Hepatocyte (in vitro differentiated cells): Measurements from ENCODE around the gene KRTAP4-4.

Source experiments
- EZH2 ChIP-seq: fragments of 200-600 bp; sonication (generic); IDR thresholded peaks from 2 replicates; pipeline ENCODE4 v1.6.1; 2016; ENCODE audit warnings: antibody characterized with exemption, mild to moderate bottlenecking, borderline replicate concordance
- EZH2phosphoT487 ChIP-seq: fragments of 200-600 bp; sonication (generic); IDR thresholded peaks from one replicate; pipeline ENCODE4 v1.6.1; 2018; ENCODE audit warnings: antibody characterized with exemption, mild to moderate bottlenecking, low read depth, moderate library complexity; ENCODE audit not compliant: unreplicated experiment, severe bottlenecking
- TF ChIP-seq, protein P1 (sequence below): fragments of 200-600 bp; sonication (generic); IDR thresholded peaks from 2 replicates; pipeline ENCODE4 v1.5.1; 2016; ENCODE audit warnings: antibody characterized with exemption, mild to moderate bottlenecking; ENCODE audit not compliant: poor library complexity

DNA sequence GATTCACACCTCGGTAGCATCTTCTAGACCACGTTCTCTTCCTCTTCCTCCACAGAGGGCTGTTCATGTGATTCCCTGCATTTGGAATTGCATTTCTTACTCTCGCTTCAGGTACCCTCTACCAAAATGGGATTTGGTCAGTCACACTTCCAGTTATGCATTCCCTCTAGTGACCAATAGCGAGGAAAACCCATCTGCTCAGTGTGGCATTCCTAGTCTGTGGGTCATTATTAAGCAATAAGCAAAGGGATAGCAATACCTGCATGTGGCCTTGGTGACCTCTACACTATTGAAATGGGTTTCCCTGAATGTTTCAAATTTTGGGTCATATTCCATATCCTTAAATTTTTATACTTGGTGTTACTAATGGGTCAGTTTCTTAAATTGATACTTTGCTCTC is 10.5 kb downstream of the KRTAP4-4 start:
- TF ChIP-seq EZH2phosphoT487 (no peak), EZH2 (no peak)
- TF ChIP-seq, protein P1, sequence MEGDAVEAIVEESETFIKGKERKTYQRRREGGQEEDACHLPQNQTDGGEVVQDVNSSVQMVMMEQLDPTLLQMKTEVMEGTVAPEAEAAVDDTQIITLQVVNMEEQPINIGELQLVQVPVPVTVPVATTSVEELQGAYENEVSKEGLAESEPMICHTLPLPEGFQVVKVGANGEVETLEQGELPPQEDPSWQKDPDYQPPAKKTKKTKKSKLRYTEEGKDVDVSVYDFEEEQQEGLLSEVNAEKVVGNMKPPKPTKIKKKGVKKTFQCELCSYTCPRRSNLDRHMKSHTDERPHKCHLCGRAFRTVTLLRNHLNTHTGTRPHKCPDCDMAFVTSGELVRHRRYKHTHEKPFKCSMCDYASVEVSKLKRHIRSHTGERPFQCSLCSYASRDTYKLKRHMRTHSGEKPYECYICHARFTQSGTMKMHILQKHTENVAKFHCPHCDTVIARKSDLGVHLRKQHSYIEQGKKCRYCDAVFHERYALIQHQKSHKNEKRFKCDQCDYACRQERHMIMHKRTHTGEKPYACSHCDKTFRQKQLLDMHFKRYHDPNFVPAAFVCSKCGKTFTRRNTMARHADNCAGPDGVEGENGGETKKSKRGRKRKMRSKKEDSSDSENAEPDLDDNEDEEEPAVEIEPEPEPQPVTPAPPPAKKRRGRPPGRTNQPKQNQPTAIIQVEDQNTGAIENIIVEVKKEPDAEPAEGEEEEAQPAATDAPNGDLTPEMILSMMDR, result no peak
